GM18507 (cell line): Measurements from ENCODE around the gene MRPS2.
"Not testable (repeated sequence)": the region's sequence is repeated elsewhere in the genome, so short reads cannot be mapped to it uniquely, and the experiment has no call there.

Experiments
- DNase-seq: peaks from one replicate; pipeline ENCODE4 v3.0.0; 2011; ENCODE audit warnings: low read depth; ENCODE audit not compliant: insufficient read length; ENCODE audit errors: extremely low spot score
- FAIRE-seq: peaks from 2 replicates; lab custom pipeline; 2011; peaks lifted over from hg19 to GRCh38; lab: Jason Lieb, UNC

The MRPS2 gene

GRCh38 chr9:135512241-135512603 is 11.7 kb downstream of the MRPS2 start:
- no peak for FAIRE-seq
- DNase-seq = no peak

GRCh38 chr9:135512904-135513303 is 12.4 kb downstream of the MRPS2 start:
- DNase-seq (no peak), FAIRE-seq (no peak)

DNA sequence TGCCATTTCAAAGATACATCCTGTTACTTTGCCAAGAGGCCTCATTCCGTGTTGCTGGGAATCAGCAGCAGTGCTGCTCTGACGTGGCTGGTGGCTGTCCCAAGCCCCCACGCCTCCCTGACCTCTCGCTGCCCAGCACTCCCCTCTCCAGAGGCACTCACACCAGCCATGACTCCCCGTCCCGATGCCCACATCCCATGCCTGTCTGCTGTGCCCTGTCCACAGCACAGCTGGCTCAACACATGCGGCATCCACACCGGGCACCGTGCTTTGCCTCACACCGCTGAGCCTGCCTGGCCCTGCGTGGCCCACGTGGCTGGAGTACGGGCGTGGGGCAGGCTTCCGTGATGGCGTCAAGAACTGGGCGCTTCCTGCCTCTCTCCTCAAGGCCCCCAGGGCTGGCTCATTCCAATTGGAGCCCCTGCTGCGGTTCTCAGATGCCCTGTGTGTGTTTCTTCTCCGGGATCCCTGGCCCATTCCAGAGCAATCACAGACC is 12.9 kb downstream of the MRPS2 start:
- DNase-seq = no peak
- no peak for FAIRE-seq

DNA sequence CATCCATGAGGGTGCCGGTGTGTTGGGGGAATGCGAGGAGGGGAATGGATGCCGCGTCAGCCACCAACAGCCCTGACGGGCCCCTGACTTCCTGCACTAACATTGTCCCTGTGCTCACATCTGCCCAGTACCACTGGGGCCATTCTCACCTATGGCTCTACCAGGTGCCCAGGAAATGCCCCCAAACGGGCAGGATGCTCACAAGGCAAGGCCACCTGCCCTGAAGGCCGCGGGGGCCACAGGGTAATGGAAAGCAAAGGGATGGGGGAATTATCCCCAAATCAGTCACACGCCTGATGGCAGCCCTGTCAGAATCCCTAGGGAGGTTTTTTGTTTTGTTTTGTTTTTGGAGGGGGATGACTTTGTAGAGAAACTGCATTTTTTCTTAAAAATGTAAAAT is 13.4 kb downstream of the MRPS2 start:
- DNase-seq, FAIRE-seq: not testable (repeated sequence)

- no peak for FAIRE-seq
- no peak for DNase-seq
These were observed 14.0 kb downstream of the MRPS2 start for GRCh38 chr9:135514342-135515082.

DNA sequence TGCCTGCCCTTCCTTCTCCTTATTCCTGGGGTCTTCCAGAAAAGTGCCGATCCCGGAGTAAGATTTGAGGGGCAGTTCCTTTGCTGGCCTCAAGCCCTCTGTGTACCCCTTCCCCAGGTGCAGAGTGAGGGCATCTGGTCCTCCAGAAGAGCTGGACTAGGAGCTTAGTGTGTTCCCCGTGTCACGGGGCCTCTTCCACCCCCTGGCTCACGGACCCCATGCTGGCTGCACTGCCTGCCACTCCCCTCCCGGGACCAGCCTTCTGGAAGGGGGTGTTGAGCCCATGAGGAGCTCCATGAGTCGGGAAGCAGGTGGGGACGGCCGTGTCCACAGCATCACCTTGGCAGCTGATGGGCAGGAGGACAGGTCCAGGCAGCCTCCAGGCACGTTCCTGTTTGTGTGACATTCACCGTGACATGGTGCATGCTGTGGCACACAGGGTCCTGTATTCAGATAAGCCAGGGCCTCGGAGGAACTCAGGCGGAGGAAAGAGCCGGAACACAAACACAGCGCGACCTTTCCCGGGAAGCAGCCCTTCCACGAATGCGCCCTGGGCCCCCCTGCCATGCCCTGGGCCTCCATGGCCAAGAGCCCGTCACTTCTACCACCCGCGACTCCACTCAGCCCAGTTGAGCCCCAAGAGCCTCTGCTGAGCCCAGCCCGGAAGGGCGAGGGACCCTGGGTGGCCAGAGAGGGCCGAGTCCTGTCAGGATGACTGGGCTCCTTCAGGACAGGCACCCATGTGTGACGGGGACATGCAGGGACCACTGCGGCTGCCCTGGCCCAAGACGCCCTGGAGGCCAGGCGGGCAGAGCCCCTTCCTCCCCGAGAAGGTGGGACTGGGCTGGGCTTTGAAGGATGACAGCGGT is 14.8 kb downstream of the MRPS2 start:
- no peak for FAIRE-seq
- DNase-seq = no peak

DNA sequence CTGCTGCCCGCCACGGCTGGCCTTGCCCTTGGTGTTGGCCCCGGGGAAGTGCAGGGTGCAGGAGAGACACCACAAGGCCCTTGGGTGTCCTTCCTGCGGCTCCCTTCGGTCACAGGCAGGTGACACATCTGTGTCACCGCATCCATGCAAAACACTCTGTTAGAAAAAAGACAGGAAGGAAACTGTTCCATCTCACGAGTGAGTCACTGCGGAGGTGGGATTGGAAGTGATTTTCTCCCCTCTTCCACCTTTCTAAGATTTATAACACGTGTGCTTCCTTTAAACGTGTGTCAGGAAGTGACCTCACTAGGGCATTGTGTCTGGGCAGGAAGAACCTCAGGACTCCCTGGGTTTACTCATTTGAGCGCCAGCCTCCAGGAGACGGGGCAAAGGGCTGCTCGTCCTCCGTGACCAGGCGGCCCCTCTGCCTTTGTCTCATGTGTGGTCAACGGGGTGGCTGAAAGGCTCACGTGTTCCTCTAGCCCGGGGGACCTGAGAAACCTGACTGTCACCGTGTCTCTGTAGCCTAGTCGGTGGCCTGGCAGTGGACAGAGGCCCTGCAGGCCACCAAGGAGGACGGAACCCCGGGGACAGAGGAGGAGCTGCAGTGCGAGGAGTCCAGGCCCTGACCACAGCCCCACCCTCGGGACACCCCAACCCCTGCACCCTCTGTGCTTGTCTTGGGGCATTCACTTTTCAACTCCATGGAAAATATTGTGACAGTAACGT is 15.8 kb downstream of the MRPS2 start:
- DNase-seq (no peak), FAIRE-seq (no peak)

DNA sequence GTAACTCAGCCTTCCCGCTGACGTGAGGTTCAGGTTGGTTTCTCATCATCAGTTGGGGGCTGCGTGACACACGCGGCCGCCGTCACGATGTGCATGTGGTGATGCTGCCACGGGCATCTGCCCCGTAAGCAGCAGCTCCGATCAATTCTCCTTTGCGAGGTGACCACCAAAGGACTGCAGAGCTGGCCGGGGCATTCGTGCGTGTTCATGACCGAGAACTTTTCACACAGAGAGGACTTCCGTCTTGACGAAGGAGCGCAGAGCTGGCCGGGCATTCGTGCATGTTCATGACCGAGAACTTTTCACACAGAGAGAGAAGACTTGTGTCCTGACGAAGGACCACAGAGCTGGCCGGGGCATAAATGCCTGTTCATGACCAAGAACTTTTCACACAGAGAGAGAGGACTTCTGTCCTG is 16.9 kb downstream of the MRPS2 start:
- no peak for FAIRE-seq
- no peak for DNase-seq

- FAIRE-seq (no peak), DNase-seq (no peak)
These were observed 18.9 kb downstream of the MRPS2 start for GRCh38 chr9:135519179-135519971.

- no peak for DNase-seq
- no peak for FAIRE-seq
These were observed 20.6 kb downstream of the MRPS2 start, which contains the start of gene LCN1 for GRCh38 chr9:135520916-135521607. LCN1 (plus strand) TSS chr9:135521440; CDS start chr9:135521498, 58 bp downstream.

DNA sequence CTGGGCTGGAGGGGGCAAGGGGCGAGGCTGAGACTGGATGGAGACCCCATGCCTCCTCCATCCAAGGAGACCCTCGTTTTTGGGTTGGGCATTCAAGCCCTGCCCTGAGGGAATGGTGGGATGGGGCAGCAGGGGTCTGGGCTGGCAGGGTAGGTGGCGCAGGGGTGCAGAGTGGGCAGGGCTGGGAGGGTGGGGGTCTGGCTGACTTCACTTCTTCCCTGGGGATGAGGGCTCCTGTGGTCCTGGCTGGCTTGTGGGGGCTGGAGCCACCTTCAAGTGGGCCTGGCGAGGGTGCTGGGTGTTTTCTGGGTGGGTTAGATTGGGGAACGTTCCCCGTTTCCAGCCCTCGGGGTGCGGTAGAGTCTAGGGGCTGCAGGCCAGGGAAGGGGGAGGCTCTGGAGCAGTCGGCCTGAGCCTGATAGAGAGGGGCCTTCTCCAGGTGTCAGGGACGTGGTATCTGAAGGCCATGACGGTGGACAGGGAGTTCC is 21.2 kb downstream of the MRPS2 start:
- DNase-seq = no peak
- FAIRE-seq = no peak

DNA sequence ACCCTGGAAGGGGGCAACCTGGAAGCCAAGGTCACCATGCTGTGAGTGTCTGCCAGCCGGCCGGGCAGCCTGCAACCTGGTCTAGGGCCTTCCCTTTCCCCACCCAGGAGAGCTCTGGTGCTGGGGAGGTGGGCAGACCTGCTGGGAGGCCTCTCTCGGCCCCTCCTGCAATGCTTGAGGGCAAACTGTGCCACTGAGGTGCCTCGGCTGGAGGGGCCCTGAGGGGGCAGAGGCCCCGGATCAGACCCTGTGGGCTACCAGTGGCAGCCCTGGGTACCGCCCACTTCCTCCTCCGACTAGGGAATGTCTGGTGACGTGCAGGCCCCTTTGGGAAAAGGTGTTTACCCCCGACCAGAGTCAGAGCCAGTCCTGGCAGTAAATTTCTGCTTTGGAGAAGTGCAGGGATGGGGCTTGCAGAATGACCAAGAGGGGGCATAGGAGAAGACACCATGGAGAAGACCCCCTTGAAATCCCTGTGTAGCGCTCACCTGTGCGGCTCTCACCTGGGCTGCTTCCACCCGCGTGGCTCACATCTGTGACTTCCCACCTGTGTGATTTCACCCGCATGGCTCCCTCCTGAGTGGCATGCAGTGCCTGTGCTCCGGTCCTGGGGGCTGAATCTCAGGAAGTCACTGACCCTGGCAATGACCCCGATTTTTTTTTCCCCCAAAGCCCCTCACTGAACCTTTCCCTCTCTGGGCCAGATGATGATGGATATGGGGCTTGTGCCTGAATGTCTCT is 21.8 kb downstream of the MRPS2 start:
- FAIRE-seq = no peak

GRCh38 chr9:135522931-135523330 is 22.4 kb downstream of the MRPS2 start:
- FAIRE-seq (no peak), DNase-seq (no peak)

More for the DNA sequence above, 21.8 kb downstream of the MRPS2 start:
- DNase-seq = no peak

GRCh38 chr9:135523521-135524129 is 23.1 kb downstream of the MRPS2 start:
- FAIRE-seq (no peak), DNase-seq (no peak)

GRCh38 chr9:135524130-135524861 is 23.8 kb downstream of the MRPS2 start:
- FAIRE-seq (no peak), DNase-seq (no peak)

GRCh38 chr9:135525241-135526088 is 25.0 kb downstream of the MRPS2 start:
- DNase-seq = no peak
- FAIRE-seq = no peak
